Type B pancreatic cell (in vitro differentiated cells): ENCODE results near the gene NFASC. TPM values are rescaled to one million over a fixed set of nuclear protein-coding genes. Genes with fewer than 3 reads are reported as not detected.

Experiments used
- DNase-seq: peaks from one replicate; pipeline ENCODE4 v3.0.0; 2021; ENCODE audit warnings: mixed read lengths; ENCODE audit not compliant: unreplicated experiment; ENCODE audit errors: extremely low spot score
- H3K27ac Mint-ChIP-seq: 2 replicates; pipeline ENCODE4 v1.8.0; 2021; ENCODE audit warnings: mild to moderate bottlenecking, mixed read lengths
- H3K27me3 Mint-ChIP-seq: 2 replicates; pipeline ENCODE4 v1.8.0; 2021; ENCODE audit warnings: mixed read lengths
- H3K36me3 Mint-ChIP-seq: 2 replicates; pipeline ENCODE4 v1.8.0; 2021; ENCODE audit warnings: mixed read lengths
- H3K4me1 Mint-ChIP-seq: one replicate; pipeline ENCODE4 v1.8.0; 2021; ENCODE audit warnings: mixed read lengths; ENCODE audit not compliant: unreplicated experiment
- H3K4me3 Mint-ChIP-seq: 2 replicates; pipeline ENCODE4 v1.8.0; 2021; ENCODE audit warnings: mild to moderate bottlenecking, mixed read lengths
- H3K9me3 Mint-ChIP-seq: 2 replicates; pipeline ENCODE4 v1.8.0; 2021; ENCODE audit warnings: mixed read lengths
- total RNA-seq: library from RNA; stranded (reverse); gene quantifications from 2 replicates; pipeline ENCODE4 v1.2.1, GENCODE V29; 2021; ENCODE audit warnings: low replicate concordance
- TF ChIP-seq, protein P1 (sequence below): fragments of 200-600 bp; sonication (generic); conservative IDR thresholded peaks from 2 replicates; pipeline ENCODE4 v1.5.0; 2021; ENCODE audit warnings: antibody characterized with exemption, mild to moderate bottlenecking

Gene NFASC
- total RNA-seq, 1 donor from 2014 or later = 16.4 TPM

DNA sequence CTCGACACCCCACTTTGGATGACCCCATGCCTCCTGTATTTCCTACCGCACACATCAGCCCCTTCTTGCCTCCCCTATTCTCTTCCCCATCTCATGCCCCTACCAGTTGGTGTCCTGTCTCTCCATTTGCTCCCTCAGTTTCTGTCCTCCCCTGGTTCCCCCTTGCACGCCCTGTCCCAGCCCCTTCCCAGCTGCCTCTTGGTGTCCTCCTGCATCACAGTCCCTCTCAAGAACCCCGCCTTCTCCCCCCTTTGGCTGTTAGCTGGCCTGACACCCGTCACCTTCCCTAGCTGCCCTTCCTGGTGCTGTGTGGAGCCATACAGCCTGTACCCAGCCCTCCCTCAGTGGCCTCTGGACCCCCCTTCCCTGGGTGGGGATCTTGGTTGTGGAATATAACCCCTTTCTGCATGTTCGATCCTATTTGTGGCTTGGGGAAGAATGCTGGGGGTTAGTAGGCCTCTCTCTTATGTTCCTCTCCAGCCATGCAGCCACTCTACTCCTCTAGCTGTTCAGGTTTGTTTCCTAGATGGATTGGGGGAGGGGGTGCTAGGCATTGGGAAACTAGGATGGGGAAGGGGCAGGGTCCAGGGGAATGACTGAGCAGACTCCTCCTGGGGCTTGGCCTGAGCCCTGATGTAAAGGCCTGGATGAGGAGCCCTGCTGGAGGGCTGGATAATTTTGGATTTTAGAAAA lies 41.4 kb upstream of the NFASC start:
- H3K27me3 Mint-ChIP-seq = peaks cover 90% of the 10 kb centered on the region
- no peaks in the 10 kb centered on the region for H3K36me3 Mint-ChIP-seq

DNA sequence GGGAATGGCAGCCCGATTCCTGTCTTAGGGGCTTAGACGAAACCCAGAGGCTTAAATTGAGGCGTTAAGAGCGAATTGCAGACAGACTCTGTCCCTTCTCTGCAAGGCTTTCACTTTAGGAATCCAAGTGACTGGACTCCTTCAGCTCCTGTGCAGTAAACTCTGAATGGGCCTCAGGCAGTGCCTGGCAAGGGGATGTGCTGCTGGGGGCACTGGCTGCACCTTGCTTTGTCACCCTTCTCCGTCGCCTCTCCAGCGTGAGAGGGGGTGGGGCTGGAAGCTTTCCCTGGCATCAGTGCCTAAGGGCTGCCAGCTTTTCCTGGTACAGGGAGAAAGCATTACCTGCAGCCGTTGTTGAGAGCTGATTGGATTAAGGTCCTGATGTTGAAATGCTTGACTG lies 39.9 kb upstream of the NFASC start:
- H3K4me3 Mint-ChIP-seq = peak overlapping the region; percentile 46
- H3K27ac Mint-ChIP-seq = no peak overlapping the region
- H3K27me3 Mint-ChIP-seq = peaks cover 86% of the 10 kb centered on the region
- H3K9me3 Mint-ChIP-seq = no peaks in the 10 kb centered on the region
- DNase-seq = no peak
- no peaks in the 10 kb centered on the region for H3K36me3 Mint-ChIP-seq
- TF ChIP-seq, protein P1, sequence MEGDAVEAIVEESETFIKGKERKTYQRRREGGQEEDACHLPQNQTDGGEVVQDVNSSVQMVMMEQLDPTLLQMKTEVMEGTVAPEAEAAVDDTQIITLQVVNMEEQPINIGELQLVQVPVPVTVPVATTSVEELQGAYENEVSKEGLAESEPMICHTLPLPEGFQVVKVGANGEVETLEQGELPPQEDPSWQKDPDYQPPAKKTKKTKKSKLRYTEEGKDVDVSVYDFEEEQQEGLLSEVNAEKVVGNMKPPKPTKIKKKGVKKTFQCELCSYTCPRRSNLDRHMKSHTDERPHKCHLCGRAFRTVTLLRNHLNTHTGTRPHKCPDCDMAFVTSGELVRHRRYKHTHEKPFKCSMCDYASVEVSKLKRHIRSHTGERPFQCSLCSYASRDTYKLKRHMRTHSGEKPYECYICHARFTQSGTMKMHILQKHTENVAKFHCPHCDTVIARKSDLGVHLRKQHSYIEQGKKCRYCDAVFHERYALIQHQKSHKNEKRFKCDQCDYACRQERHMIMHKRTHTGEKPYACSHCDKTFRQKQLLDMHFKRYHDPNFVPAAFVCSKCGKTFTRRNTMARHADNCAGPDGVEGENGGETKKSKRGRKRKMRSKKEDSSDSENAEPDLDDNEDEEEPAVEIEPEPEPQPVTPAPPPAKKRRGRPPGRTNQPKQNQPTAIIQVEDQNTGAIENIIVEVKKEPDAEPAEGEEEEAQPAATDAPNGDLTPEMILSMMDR = no peak
- no peaks in the 10 kb centered on the region for H3K4me1 Mint-ChIP-seq

More for the DNA sequence above, 41.4 kb upstream of the NFASC start:
- no peak for DNase-seq
- Mint-ChIP-seq H3K9me3 (no peaks in the 10 kb centered on the region), H3K27ac (no peak overlapping the region), H3K4me3 (peak overlapping the region; percentile 66), H3K4me1 (no peaks in the 10 kb centered on the region)
- TF ChIP-seq, protein P1 = no peak

DNA sequence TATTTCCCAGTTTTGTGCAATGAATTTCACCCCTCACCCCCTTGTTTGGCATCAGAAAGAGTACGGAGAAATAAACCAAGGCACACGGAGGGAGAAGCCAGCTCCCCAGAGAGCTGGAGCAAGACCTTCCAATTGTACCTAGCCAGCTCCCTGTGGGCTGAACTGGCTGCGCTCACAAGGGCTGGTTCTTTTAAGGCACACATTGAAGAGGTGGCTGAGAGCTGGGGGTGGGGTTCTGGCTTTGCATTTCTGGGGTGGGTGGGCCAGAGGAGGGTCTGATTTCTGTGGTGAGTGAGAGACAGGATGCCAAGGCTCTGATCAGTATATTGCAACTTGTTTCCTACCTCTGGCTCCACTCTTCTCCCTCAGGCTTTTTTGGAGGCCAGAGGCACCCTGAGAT lies 39.5 kb upstream of the NFASC start:
- Mint-ChIP-seq H3K27ac (no peak overlapping the region), H3K9me3 (no peaks in the 10 kb centered on the region), H3K4me3 (no peak overlapping the region), H3K27me3 (peaks cover 82% of the 10 kb centered on the region), H3K4me1 (no peaks in the 10 kb centered on the region), H3K36me3 (no peaks in the 10 kb centered on the region)
- DNase-seq = no peak
- TF ChIP-seq, protein P1 = no peak

DNA sequence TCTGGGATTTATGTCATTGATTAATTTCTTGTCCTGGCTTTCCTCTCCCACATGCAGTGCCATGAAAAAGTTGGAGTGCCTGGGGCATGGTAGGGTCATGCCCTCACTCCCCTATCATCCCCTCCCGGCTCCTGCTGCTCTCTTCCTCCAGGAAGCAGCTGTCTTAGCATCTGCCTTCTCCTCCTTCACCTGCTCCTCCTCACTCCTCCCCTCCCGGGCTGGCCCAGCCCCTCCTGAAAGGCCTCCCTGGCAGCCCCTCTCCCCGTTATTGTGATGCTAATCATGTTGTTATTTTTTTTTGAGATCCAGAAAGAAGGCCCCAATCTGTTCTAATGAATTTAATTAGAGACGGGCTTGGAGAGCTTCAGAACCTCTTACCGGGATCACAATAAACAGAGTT lies 36.3 kb upstream of the NFASC start:
- Mint-ChIP-seq H3K27ac (no peak overlapping the region), H3K4me3 (no peak overlapping the region), H3K27me3 (peaks cover 64% of the 10 kb centered on the region), H3K36me3 (no peaks in the 10 kb centered on the region), H3K4me1 (no peaks in the 10 kb centered on the region), H3K9me3 (peaks cover 5% of the 10 kb centered on the region)
- TF ChIP-seq, protein P1 = no peak
- DNase-seq = no peak

- Mint-ChIP-seq H3K27ac (no peak overlapping the region), H3K4me1 (no peaks in the 10 kb centered on the region), H3K36me3 (no peaks in the 10 kb centered on the region), H3K27me3 (peaks cover 60% of the 10 kb centered on the region), H3K9me3 (peaks cover 5% of the 10 kb centered on the region), H3K4me3 (no peak overlapping the region)
- no peak for DNase-seq
- TF ChIP-seq, protein P1 = no peak
Measured at GRCh38 chr1:204834752-204835151, 35.9 kb upstream of the NFASC start.
